VCaP (cell line): ENCODE results near the gene STX18.
"Not testable (repeated sequence)": the region's sequence is repeated elsewhere in the genome, so short reads cannot be mapped to it uniquely, and the experiment has no call there.

Experiments used
- H3K27ac ChIP-seq: fragments of 450-650 bp; 2 replicates; pipeline ENCODE4 v1.5.1; 2017
- CTCF ChIP-seq: fragments of 450-650 bp; conservative IDR thresholded peaks from 2 replicates; pipeline ENCODE4 v1.5.1; 2017; ENCODE audit warnings: mild to moderate bottlenecking, moderate library complexity

STX18 gene

DNA sequence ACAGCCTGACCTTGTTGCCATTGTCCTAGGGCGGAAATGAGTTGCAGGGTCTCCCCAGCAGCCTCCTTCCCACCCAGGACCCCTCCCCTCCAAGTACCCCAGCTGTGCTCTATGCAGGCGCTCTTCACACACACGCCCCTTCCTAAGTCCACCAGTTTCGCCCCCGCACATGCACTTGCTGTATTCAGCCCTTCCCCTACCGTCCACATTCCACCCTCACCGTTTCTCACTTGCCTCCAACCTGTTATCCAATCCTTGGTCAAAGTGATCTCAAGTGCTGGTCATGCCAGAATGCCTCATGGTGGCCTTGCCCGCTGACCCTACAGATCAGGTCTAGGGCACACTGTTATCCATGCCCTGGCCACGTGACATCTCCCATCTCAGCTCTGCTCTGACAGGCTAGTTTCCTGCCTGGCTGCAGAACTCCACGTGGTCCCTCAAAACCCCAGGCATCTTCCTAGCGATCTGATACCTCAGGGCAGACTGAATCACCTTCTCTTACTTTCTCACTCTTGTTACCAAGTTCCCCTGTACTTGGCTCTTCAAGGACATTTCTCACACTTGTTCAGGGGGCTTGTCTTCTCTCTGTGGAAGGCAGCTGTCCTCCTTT, 115.2 kb downstream of the STX18 start:
- no peak overlapping the region for H3K27ac ChIP-seq
- TF ChIP-seq CTCF = no peak

DNA sequence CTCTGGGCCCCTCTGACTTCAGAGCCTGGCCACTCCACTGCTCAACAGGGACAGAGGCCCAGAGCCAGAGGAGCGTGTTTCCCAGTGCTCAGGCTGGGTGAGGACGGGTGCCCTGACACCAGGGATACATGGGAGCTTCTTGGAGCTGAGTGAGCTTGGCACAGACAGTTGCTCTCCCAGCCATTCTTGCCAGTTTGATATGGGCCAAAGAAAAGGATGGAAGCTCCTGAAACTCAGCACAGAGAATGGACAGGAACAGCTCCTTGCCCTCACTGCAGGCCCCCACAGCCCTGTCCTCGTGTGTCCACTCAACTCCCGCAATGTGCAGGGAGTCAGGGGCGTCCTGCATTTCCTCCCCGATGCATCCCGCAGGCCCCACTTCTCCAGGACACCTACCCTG, 116.2 kb downstream of the STX18 start:
- no peak for TF ChIP-seq CTCF
- no peak overlapping the region for H3K27ac ChIP-seq

GRCh38 chr4:4425119-4425690, 116.6 kb downstream of the STX18 start:
- H3K27ac ChIP-seq = no peak overlapping the region
- no peak for TF ChIP-seq CTCF

DNA sequence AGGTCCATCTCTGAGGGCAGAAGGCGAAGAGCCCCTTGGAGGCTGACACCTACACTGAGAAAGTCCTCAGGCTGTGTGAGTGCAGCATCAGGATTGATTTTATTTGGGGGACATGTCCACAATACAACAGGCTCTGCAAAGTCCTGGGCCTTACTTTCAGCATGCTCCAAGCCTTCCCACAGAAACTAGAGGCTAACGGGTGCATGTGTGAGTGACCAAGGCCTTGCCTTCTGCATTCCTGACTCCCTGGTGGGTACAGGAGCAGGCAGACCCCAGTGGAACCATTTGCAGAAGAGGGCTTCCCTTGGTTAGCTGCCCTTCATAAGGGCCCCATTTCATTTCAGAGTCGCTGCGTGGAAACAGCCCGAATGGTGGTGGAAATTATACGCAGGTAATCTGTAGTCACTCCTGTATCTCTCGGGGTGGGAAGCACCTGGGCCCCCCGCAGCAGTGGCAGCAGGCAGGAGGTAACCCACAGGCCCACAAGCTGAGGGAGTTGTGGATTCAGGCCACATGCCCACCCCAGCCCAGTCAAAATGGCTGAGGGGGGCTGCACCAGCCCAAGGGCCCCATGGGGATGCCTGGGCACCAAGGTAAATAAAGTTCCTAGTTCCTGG, 117.2 kb downstream of the STX18 start:
- no peak overlapping the region for H3K27ac ChIP-seq

DNA sequence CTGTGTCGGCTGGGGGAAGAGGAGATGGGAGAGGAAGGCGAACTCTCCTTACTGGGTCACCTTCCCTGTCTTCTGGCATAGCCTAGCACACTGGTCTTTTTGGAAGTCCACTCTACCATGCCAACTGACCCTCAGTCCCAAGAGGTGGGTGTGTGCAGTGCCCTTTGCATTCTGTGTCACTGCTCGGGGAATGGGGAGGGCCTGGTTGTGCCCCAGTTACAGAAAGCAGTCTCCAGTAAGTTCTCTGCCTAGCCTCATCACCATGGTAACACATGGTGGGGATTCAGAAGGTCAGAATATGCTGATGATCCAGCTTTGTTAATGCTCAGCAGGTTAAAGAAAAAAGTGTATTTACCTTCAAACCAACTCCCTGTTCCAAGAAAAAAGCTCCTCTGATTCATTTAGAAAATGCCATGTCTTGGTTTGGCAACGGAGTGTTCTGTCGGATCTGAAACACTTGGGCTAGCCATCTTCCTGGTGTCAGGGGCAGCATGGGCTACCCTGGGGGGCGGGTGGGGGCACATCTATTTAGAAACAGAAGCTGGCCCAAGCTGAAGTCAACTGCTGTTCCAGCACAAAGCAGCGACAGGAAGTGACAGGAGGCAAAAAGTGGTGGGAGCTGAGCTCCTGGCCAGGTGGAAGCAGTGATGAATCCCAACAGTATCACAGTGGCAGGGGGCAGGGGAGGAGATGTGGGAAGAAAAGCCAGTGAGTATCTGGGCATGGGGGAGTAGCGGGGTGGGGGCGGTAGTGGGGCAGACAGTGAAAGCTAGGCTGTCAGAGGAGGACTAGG, 117.9 kb downstream of the STX18 start:
- TF ChIP-seq CTCF = no peak
- H3K27ac ChIP-seq = no peak overlapping the region

More for the DNA sequence above, 117.2 kb downstream of the STX18 start:
- TF ChIP-seq CTCF = no peak

DNA sequence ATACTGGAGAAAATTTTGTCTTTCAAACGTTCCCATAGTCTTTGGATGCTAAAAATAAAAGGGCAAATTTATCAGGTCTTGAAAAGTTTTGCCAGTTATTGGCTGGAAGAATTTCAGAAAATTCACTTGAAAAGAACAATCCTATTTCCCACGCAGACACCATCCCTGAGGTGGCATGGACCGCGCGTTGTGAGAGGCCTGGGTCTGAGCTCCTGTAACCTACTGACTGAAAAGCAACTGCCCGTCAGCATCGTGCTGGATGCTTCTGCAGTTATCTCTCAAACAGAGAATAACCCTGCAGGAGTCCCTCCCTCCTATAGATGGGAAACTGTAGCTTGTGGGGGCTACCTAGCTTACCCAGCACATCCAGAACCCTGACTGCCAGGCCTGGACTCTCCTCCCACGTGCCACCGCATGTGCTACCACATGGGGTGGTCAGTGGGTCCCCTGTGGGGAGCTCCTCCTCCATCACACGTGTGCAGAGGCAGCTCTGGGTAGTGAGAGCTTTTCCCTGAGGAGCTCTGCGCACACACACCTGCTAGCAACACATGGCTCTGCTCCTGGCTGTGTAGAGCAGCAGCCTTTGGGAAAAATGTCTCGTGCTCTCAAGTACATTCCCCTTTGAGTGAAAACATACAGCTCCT, 118.9 kb downstream of the STX18 start:
- TF ChIP-seq CTCF = no peak
- no peak overlapping the region for H3K27ac ChIP-seq

DNA sequence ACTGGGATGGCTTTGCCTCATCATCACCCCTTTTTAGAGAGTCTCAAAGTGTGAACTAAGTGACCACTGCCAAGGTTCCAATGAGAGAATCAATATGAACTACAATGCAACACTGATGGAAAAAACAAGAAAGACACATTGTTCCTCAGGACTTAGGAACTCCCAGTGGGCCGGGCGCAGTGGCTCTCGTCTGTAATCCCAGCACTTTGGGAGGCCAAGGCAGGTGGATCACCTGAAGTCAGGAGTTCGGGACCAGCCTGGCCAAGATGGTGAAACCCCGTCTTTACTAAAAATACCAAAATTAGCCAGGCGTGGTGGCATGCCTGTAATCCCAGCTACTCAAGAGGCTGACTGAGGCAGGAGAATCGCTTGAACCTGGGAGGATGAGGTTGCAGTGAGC, 119.7 kb downstream of the STX18 start:
- not testable (repeated sequence) for H3K27ac ChIP-seq
